ENCODE measurements around the gene C1QA.

DNA sequence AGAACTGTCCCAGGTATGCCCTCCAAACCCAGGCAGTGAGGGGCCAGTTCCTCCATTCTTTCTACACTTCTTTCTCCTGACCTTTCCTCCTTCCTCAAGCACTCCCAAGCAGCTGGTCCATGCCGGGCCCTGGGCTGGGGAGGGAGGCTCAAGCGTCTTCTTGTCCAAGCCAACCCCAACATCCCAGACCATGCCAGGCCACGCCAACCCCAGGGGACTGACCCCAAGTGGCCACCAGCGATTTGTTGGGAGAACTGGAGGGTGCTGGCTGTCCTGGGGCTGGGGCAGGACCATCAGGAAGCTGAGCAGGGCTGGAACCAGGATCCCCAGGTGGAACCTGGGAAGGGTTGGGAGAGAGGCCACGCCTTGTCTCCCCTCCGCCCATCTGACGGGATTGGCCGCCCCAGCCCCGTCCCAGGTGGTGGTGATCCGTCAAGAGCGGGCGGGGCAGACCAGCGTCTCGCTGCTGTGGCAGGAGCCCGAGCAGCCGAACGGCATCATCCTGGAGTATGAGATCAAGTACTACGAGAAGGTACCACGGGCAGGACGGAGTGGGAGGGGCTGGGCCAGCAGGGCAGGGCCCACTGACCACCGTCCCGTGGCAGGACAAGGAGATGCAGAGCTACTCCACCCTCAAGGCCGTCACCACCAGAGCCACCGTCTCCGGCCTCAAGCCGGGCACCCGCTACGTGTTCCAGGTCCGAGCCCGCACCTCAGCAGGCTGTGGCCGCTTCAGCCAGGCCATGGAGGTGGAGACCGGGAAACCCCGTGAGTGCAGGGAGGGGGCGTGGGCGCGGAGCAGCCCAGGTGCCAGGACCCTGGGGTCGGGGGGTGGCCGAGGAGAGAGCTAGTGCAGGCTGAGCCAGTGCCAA lies 43.3 kb upstream of the C1QA start:
- TF ChIP-seq CTCF (IDR thresholded peaks at IDR 0.05) (no peak), POLR2A (IDR thresholded peaks at IDR 0.05) (no peak)

Data from right lobe of liver (tissue), 4 donors.